Measurements from ENCODE around the gene NCKAP5.

Gene NCKAP5

DNA sequence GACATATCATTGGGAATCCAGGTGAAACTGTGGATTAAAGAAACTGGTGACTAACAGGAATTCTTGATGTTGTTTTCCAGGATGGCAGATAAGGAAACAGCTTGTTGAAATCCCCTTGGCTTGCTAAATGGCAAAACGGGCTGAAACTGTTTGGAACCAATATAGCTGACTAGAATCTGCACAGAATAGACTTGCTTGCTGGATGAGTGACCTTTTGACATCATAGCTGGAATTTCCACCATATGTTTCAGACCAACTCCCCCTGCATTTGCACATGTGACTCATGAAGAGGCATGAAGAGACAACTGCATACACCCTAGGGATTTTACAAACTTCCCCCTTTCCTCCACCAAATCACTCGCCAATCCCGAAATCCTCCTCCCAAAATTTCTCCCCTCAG is 810.6 kb downstream of the NCKAP5 start:
- no peaks in the 10 kb centered on the region for H3K27me3 ChIP-seq
- no peaks in the 10 kb centered on the region for H4K20me1 ChIP-seq
- no peak overlapping the region for H3K27ac ChIP-seq
- H3K4me3 ChIP-seq = no peak overlapping the region
- no peaks in the 10 kb centered on the region for H3K36me3 ChIP-seq
- H3K9me3 ChIP-seq (replicated peaks in 1 of 11) = peaks cover 0 to 5% (median 0%) of the 10 kb centered on the region in 11 experiments; a peak in 1 of 22 replicates
- H3K9ac ChIP-seq = no peak overlapping the region
- peaks cover 0 to 12% (median 8%) of the 10 kb centered on the region in 10 experiments; a peak in 9 of 20 replicates for H3K4me1 ChIP-seq
- TF ChIP-seq Cebpa-rat (IDR thresholded peaks at IDR 0.05) = no peak
- no peak overlapping the region for H3K4me2 ChIP-seq

DNA sequence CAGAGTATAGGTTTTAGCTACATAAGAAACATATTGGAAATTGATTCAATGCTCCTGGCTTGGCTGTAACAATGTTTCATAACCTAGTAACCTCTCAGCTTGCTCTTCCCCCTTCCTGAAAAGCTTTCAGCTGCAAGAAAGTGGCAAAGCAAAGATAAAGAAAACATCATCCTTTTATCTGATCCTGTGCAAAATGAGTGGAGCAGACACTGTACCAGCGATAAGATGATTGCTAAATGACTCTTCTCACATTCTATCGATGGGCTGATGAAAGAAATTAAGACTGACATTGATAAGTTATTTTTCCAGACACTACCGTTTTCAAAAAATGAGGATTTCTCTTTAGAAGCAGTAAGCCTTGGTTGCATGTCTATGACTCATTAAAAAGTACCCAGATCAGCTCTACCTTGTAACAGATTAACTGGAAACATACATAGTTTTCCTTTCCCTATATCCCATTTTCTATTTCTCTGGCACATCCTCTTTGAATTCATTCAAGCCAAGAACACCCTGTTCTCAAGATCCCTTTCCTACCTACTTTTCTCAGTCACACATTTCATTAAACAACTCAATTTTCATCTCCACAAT is 811.2 kb downstream of the NCKAP5 start:
- peaks cover 0 to 15% (median 8%) of the 10 kb centered on the region in 10 experiments; a peak in 9 of 20 replicates for H3K4me1 ChIP-seq
- no peaks in the 10 kb centered on the region for H3K36me3 ChIP-seq
- no peaks in the 10 kb centered on the region for H4K20me1 ChIP-seq
- no peak for TF ChIP-seq Cebpa-rat (IDR thresholded peaks at IDR 0.05)
- no peaks in the 10 kb centered on the region for H3K27me3 ChIP-seq
- no peak overlapping the region for H3K27ac ChIP-seq
- H3K4me3 ChIP-seq = no peak overlapping the region
- H3K4me2 ChIP-seq = no peak overlapping the region
- H3K9me3 ChIP-seq (replicated peaks in 1 of 11) = peaks cover 0 to 5% (median 0%) of the 10 kb centered on the region in 11 experiments; a peak in 1 of 22 replicates
- no peak overlapping the region for H3K9ac ChIP-seq

DNA sequence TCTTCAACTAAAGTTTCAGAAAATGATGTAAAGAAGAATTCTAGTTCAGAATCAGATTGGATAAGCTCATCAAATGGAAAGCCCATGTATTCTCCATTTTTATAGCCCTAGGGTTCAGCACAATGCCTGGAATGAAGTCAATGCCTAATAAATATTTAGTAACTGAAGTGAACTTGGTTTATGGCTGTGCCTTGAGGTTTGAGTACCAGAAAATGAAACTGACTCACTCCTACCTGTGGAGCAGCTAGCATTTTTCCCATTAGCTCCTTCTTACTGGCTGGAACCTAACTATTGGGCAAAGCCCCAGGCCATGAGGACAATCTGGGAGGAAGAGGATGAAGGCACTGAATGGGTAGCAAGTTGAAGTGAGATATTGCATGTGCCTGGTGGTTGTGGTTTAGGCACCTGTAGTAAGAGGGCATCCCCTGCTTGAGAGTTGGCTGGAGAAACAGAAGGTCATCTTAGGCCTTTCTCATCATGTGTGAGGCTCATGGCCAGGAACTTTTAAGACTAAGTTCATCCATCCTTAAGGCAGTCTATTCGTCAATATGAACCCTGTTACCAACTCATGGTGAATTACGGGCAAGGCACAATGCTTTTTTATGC is 813.3 kb downstream of the NCKAP5 start:
- Histone ChIP-seq H3K27ac (no peak overlapping the region), H3K4me1 (peaks cover 0 to 17% (median 8%) of the 10 kb centered on the region in 10 experiments; a peak in 9 of 20 replicates), H3K9me3 (replicated peaks in 1 of 11) (peaks cover 0 to 5% (median 0%) of the 10 kb centered on the region in 11 experiments; a peak in 1 of 22 replicates), H3K9ac (no peak overlapping the region), H4K20me1 (no peaks in the 10 kb centered on the region), H3K27me3 (no peaks in the 10 kb centered on the region), H3K4me3 (no peak overlapping the region), H3K4me2 (peak overlapping the region in 1 of 11 experiments; percentile 40; a peak in 5 of 22 replicates), H3K36me3 (no peaks in the 10 kb centered on the region)
- no peak for TF ChIP-seq Cebpa-rat (IDR thresholded peaks at IDR 0.05)

DNA sequence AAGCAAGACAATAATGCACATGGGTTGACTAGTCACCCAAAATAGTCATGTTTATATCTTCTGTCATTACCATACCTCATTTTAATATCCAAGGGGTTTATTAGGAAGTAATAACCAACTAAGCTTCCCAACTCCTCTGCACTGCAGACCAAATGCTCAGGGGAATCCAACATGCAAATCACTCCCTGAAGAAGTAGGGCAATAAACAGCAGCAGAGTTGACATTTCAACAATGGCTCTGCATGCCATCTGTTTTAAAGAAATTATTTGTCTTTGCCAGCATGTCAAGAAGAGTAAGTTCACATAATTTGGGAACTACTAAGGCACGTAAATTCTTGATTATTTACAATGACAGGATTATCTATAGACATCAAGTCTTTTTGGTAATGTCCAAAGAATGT is 813.9 kb downstream of the NCKAP5 start:
- H4K20me1 ChIP-seq = no peaks in the 10 kb centered on the region
- no peaks in the 10 kb centered on the region for H3K27me3 ChIP-seq
- no peak overlapping the region for H3K27ac ChIP-seq
- no peak overlapping the region for H3K9ac ChIP-seq
- no peak for TF ChIP-seq Cebpa-rat (IDR thresholded peaks at IDR 0.05)
- H3K4me2 ChIP-seq = peak overlapping the region in 7 of 11 experiments; percentile 6 to 40 (median 14); a peak in 7 of 22 replicates
- peaks cover 0 to 17% (median 8%) of the 10 kb centered on the region in 10 experiments; a peak in 9 of 20 replicates for H3K4me1 ChIP-seq
- peaks cover 0 to 5% (median 0%) of the 10 kb centered on the region in 11 experiments; a peak in 1 of 22 replicates for H3K9me3 ChIP-seq (replicated peaks in 1 of 11)
- H3K4me3 ChIP-seq = no peak overlapping the region
- no peaks in the 10 kb centered on the region for H3K36me3 ChIP-seq

DNA sequence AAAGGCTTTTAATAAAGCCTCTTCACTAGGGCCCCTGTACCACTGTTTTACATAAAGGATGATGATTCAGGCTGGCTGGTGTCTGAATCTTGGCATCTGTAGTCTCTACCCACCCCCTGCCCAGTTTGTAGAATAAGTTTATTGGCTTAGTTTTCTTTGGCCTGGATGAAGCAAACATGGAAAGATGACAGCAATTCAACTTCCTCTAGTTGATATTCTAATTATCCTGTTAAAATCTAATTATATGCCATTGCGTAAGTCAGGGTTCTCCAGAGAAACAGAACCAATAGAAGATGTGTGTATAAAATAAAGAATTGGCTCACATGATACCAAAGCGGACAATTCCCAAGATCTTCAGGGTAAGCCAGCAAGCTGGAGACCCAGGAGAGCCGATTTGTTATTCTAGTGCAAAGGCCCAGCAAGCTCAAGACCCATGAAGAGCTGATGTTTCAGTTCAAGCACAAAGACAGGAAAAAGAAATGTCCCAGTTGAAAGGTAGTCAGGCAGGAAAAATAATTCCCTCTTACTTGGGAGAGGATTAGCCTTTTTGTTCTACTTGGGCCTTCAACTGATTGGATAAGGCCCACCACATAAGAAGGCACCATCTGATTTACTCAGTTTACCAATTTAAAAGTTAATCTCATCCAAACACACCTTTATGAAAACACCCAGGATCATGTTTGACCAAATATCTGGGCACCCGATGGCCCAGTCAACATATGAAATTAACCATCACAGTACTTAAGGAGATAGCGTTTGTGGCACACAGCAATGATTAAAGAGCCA is 815.6 kb downstream of the NCKAP5 start:
- no peak for TF ChIP-seq Cebpa-rat (IDR thresholded peaks at IDR 0.05)
- no peaks in the 10 kb centered on the region for H4K20me1 ChIP-seq
- no peaks in the 10 kb centered on the region for H3K36me3 ChIP-seq
- peak overlapping the region in 1 of 11 experiments; percentile 30; a peak in 1 of 22 replicates for H3K4me2 ChIP-seq
- H3K27me3 ChIP-seq = no peaks in the 10 kb centered on the region
- H3K9ac ChIP-seq = no peak overlapping the region
- H3K4me3 ChIP-seq = no peak overlapping the region
- no peaks in the 10 kb centered on the region for H3K9me3 ChIP-seq (replicated peaks in 1 of 11)
- peaks cover 0 to 17% (median 8%) of the 10 kb centered on the region in 10 experiments; a peak in 9 of 20 replicates for H3K4me1 ChIP-seq
- no peak overlapping the region for H3K27ac ChIP-seq

DNA sequence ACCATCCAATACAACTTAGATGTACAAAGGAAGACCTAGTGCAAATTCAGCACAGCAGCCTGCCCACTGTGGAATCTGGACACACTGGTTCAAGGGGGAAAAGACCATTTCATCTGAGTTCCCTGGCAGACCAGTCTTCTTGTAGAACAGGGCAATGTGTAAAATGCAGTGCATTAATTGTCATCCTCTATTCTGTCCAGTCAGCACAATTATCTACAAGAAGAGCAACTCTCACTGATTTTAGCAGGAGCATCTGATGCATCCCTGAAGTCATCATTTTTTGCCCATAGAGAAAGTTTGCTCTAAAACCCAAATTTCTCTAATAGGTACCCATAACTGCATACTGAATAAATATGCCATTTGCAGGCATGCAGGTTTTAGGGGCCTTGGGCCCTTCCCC is 816.4 kb downstream of the NCKAP5 start:
- TF ChIP-seq Cebpa-rat (IDR thresholded peaks at IDR 0.05) = no peak
- no peak overlapping the region for H3K4me3 ChIP-seq
- H3K36me3 ChIP-seq = no peaks in the 10 kb centered on the region
- no peaks in the 10 kb centered on the region for H3K9me3 ChIP-seq (replicated peaks in 1 of 11)
- H3K4me2 ChIP-seq = no peak overlapping the region
- H3K4me1 ChIP-seq = peaks cover 0 to 18% (median 13%) of the 10 kb centered on the region in 10 experiments; a peak in 12 of 20 replicates
- no peak overlapping the region for H3K9ac ChIP-seq
- H4K20me1 ChIP-seq = no peaks in the 10 kb centered on the region
- no peak overlapping the region for H3K27ac ChIP-seq
- no peaks in the 10 kb centered on the region for H3K27me3 ChIP-seq

DNA sequence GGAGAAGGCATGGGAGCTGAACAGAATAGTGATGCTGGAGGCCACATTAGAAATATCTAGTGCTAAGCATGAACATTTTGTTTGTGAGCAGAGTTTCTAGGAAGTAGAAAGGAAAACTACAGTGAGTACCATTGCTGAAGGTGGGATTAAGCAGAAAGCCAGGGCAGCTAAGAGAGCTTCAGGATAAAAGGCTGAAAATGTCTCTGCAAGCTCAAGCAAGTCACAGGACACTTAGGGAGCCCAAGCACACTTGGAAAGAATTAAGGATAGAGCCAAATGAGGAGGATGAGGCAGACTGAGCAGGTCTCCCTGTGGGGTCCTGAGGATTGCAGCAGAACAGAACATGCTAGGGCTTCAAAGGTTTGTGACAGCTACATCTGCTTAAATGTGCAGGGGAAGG is 817.7 kb downstream of the NCKAP5 start:
- Histone ChIP-seq H3K4me2 (no peak overlapping the region), H4K20me1 (no peaks in the 10 kb centered on the region), H3K9ac (no peak overlapping the region), H3K4me1 (peaks cover 0 to 23% (median 16%) of the 10 kb centered on the region in 10 experiments; a peak in 12 of 20 replicates), H3K27ac (no peak overlapping the region), H3K9me3 (replicated peaks in 1 of 11) (no peaks in the 10 kb centered on the region), H3K27me3 (no peaks in the 10 kb centered on the region), H3K36me3 (no peaks in the 10 kb centered on the region), H3K4me3 (no peak overlapping the region)
- no peak for TF ChIP-seq Cebpa-rat (IDR thresholded peaks at IDR 0.05)

DNA sequence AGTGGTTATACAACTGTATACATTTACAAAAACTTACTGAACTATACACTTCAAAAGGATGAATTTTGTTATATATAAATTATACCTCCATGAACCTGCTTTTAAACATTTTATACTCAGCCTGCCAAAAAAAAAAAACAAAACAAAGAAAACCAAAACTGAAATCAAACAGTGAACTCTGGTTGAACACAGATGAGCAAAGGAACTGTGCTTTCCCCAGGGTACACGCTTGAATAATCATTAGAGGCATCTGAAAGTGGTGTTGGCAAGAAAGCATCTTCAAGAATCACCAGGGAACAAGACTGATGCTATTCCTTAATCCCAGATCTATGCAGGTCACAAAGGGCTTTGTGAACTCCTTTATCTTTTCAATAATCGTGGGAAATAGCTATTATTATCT is 821.2 kb downstream of the NCKAP5 start:
- Histone ChIP-seq H3K4me2 (peak overlapping the region in 5 of 11 experiments; percentile 11 to 43 (median 39); a peak in 7 of 22 replicates), H4K20me1 (no peaks in the 10 kb centered on the region), H3K27ac (no peak overlapping the region)

DNA sequence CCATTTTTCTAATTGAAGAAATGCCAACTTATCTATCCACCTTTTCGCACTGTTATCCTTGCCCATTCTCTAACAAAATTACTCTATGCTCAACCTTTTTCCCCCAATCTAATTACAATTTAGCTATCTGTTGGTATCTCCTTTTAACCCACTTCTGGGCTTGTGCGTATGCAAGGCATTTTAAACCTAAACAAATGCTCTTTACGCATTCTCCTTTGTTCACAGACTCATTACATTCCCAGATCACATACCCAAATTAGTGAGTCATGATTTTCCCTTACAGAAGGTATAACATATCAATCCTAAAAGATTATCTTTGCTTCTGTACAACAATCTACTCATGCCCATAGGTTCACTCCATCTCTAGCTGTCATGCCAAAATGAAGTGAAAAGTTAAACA is 826.5 kb downstream of the NCKAP5 start:
- Histone ChIP-seq H3K27ac (no peak overlapping the region), H3K4me1 (peaks cover 0 to 4% (median 2%) of the 10 kb centered on the region in 10 experiments; a peak in 6 of 20 replicates), H3K9ac (no peak overlapping the region), H3K27me3 (no peaks in the 10 kb centered on the region), H3K4me3 (no peak overlapping the region), H3K9me3 (replicated peaks in 1 of 11) (no peaks in the 10 kb centered on the region), H3K36me3 (no peaks in the 10 kb centered on the region), H3K4me2 (no peak overlapping the region), H4K20me1 (no peaks in the 10 kb centered on the region)
- TF ChIP-seq Cebpa-rat (IDR thresholded peaks at IDR 0.05) = no peak

More for the DNA sequence above, 821.2 kb downstream of the NCKAP5 start:
- no peak for TF ChIP-seq Cebpa-rat (IDR thresholded peaks at IDR 0.05)
- peaks cover 0 to 12% (median 8%) of the 10 kb centered on the region in 10 experiments; a peak in 11 of 20 replicates for H3K4me1 ChIP-seq
- H3K36me3 ChIP-seq = no peaks in the 10 kb centered on the region
- H3K27me3 ChIP-seq = no peaks in the 10 kb centered on the region
- H3K9ac ChIP-seq = no peak overlapping the region
- no peaks in the 10 kb centered on the region for H3K9me3 ChIP-seq (replicated peaks in 1 of 11)
- no peak overlapping the region for H3K4me3 ChIP-seq

Measured in BLaER1 treated with 17β-estradiol and CSF1 and Interleukin-3, amounts not matched to agents 10 nM and 100 nM (cell line).